DMS153 treated with DMSO at 0.1 percent for 48 hours (cell line): ENCODE measurements around the gene FSIP1.

Experiments
- DNase-seq: peaks from one replicate; lab custom pipeline; 2025; ENCODE audit not compliant: unreplicated experiment; lab: John Stamatoyannopoulos, UW

Gene FSIP1

GRCh38 chr15:39761006-39761405 is 21.6 kb downstream of the FSIP1 start:
- DNase-seq, result no peak

- peak; percentile 1 for DNase-seq
Observed at GRCh38 chr15:39756806-39757522, 25.7 kb downstream of the FSIP1 start.

GRCh38 chr15:39752991-39753390 is 29.6 kb downstream of the FSIP1 start:
- DNase-seq, result no peak

GRCh38 chr15:39752246-39752645 is 30.4 kb downstream of the FSIP1 start:
- no peak for DNase-seq

- DNase-seq, result no peak
Observed at GRCh38 chr15:39748276-39748675, 34.4 kb downstream of the FSIP1 start.

GRCh38 chr15:39747326-39747725 is 35.3 kb downstream of the FSIP1 start:
- no peak for DNase-seq

GRCh38 chr15:39746714-39747276 is 35.8 kb downstream of the FSIP1 start:
- DNase-seq, result no peak

- no peak for DNase-seq
Observed at GRCh38 chr15:39746176-39746575, 36.5 kb downstream of the FSIP1 start.

- DNase-seq, result no peak
Observed at GRCh38 chr15:39745415-39745814, 37.2 kb downstream of the FSIP1 start.

- no peak for DNase-seq
Observed at GRCh38 chr15:39744334-39745103, 38.1 kb downstream of the FSIP1 start.

- no peak for DNase-seq
Observed at GRCh38 chr15:39743611-39744010, 39.0 kb downstream of the FSIP1 start.

- DNase-seq, result no peak
Observed at GRCh38 chr15:39741258-39741657, 41.4 kb downstream of the FSIP1 start.

GRCh38 chr15:39738998-39739397 is 43.6 kb downstream of the FSIP1 start:
- DNase-seq, result no peak

- no peak for DNase-seq
Observed at GRCh38 chr15:39737196-39737550, 45.5 kb downstream of the FSIP1 start.

- DNase-seq, result no peak
Observed at GRCh38 chr15:39736412-39737195, 46.0 kb downstream of the FSIP1 start.

- DNase-seq, result no peak
Observed at GRCh38 chr15:39735120-39735717, 47.4 kb downstream of the FSIP1 start.

GRCh38 chr15:39731266-39731665 is 51.4 kb downstream of the FSIP1 start:
- DNase-seq, result no peak

GRCh38 chr15:39730552-39730951 is 52.1 kb downstream of the FSIP1 start:
- no peak for DNase-seq

GRCh38 chr15:39729500-39729899 is 53.1 kb downstream of the FSIP1 start:
- no peak for DNase-seq

- no peak for DNase-seq
Observed at GRCh38 chr15:39728845-39729244, 53.8 kb downstream of the FSIP1 start.

- DNase-seq, result no peak
Observed at GRCh38 chr15:39721893-39722292, 60.7 kb downstream of the FSIP1 start.
